ENCODE data around the gene SPIRE1. TPM values are rescaled to one million over a fixed set of nuclear protein-coding genes. Genes with fewer than 3 reads are reported as not detected.

Gene SPIRE1
- total and polyA plus RNA-seq, 9 donors: 7.9 to 30.2 (median 20.4) TPM

DNA sequence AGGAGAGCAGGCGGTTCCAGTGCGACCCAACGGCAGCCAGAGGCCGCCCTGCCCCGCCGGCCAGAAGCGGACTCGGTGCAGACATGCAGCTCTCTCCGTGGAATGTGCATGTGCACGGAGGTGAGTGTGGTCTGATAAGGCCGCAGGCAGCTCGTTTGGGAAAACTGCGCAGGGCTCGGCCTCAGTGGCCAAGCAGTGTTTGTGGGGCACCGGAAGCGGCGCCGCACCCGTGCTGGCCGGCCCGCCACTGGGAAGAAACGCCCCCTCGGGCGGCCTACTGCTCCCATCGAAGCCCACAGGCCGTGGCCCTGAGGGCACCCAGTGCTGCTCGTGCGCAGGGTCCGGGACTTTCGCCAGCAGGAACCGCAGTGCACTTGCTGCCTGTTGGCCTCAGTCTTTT lies 225.0 kb downstream of the SPIRE1 start:
- Histone ChIP-seq H3K27ac (no peak overlapping the region), H3K4me1 (ENCODE audit: insufficient read depth) (no peaks in the 10 kb centered on the region), H3K4me3 (no peak overlapping the region), H3K9me3 (no peaks in the 10 kb centered on the region), H3K27me3 (no peaks in the 10 kb centered on the region), H3K36me3 (no peaks in the 10 kb centered on the region)
- WGBS, 3 donors: 92 to 96% (median 95%) methylated on average over 31 of the region's 31 CpGs
- TF ChIP-seq POLR2A (IDR thresholded peaks at IDR 0.05) (no peak), EP300 (IDR thresholded peaks at IDR 0.05) (no peak)
- TF ChIP-seq, protein P1, sequence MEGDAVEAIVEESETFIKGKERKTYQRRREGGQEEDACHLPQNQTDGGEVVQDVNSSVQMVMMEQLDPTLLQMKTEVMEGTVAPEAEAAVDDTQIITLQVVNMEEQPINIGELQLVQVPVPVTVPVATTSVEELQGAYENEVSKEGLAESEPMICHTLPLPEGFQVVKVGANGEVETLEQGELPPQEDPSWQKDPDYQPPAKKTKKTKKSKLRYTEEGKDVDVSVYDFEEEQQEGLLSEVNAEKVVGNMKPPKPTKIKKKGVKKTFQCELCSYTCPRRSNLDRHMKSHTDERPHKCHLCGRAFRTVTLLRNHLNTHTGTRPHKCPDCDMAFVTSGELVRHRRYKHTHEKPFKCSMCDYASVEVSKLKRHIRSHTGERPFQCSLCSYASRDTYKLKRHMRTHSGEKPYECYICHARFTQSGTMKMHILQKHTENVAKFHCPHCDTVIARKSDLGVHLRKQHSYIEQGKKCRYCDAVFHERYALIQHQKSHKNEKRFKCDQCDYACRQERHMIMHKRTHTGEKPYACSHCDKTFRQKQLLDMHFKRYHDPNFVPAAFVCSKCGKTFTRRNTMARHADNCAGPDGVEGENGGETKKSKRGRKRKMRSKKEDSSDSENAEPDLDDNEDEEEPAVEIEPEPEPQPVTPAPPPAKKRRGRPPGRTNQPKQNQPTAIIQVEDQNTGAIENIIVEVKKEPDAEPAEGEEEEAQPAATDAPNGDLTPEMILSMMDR (IDR thresholded peaks at IDR 0.05): no peak
- no peak for DNase-seq
- intact Hi-C loops (cut with DNase I): no loop called here

DNA sequence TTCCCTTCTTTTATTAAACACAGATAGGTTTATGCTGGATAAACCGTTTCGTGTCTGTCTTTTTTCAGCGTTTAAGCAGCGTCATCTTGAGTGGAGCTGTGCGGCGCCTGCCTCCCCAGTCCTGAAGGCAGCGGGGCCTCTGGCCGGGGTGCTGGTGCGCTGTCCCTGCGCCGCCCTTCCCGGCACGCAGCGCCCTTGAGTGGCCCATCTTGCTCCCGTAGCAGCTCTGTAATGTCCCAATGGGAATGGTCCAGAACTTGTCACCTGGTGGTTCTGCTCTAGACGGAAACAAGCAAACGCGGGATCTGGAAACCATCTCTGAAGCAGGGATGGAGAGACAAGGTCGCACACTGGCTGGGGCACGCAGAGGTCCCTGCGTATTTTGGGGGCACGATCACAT lies 225.7 kb downstream of the SPIRE1 start:
- no peak for TF ChIP-seq EP300 (IDR thresholded peaks at IDR 0.05)
- TF ChIP-seq, protein P1 (IDR thresholded peaks at IDR 0.05): no peak
- no peak for TF ChIP-seq POLR2A (IDR thresholded peaks at IDR 0.05)
- no peaks in the 10 kb centered on the region for H3K36me3 ChIP-seq
- H3K27me3 ChIP-seq: no peaks in the 10 kb centered on the region
- WGBS, 3 donors: 94 to 96% (median 96%) methylated on average over 22 of the region's 22 CpGs
- no peak overlapping the region for H3K27ac ChIP-seq
- no peaks in the 10 kb centered on the region for H3K4me1 ChIP-seq (ENCODE audit: insufficient read depth)
- H3K9me3 ChIP-seq: no peaks in the 10 kb centered on the region
- no peak for DNase-seq
- H3K4me3 ChIP-seq: no peak overlapping the region
- intact Hi-C loops (cut with DNase I): no loop called here

DNA sequence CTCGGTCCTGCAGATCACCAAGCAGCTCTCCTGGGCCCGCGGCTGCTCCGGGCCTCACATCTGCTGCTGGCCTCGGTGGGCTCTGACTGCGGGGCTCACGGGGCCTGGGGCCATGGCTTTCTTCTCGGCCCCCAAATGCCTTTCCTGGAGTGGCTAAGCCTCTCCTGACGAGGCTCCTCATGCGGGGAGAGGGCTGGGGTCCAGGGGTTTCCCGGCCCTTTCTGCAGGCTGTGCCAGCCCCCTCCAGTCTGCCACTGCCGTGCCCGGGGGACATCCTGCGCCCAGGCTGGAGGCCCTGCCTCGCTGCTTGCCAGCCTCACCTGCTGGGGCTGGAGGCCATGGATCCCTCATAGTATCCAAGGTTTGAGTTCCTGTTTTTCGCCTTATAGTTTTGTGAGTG lies 226.3 kb downstream of the SPIRE1 start:
- H3K36me3 ChIP-seq: no peaks in the 10 kb centered on the region

DNA sequence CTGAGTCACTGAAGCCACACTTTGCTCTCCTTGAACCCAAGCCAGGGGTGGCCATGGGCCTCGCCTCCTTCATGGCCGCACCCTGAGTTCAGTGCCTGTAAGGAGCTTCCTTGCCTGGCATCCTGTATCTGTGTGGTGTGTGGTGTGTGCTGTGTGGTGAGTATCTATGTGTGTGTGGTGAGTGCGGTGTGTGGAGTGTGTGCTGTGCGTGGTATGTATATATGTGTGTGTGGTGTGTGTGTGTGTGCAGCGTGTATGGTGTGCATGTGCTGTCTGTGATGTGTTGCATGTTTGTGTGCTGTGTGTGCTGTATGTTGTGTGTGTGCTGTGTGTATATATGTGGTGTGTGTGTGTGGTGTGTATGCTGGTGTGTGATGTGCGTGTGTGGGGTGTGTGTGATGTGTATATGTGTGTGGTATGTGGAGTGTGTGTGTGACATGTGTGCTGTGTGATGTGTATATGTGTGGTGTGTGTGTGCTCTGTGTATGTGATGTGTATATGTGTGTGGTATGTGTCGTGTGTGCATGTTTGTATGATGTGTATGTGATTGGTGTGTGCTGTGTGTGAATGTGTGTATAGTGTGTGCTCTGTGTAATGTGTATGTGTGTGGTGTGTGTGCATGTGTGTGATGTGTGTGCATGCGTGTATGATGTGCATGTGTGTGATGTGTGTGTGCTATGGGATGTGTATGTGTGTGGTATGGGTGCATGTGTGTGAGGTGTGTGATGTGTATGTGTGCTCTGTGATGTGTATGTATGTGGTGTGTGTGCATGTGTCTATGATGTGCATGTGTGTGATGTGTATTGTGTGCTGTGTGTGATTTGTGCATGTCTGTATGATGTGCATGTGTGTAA lies 227.5 kb downstream of the SPIRE1 start:
- Histone ChIP-seq H3K9me3 (no peaks in the 10 kb centered on the region), H3K27me3 (no peaks in the 10 kb centered on the region), H3K36me3 (no peaks in the 10 kb centered on the region), H3K4me3 (no peak overlapping the region), H3K27ac (no peak overlapping the region), H3K4me1 (ENCODE audit: insufficient read depth) (no peaks in the 10 kb centered on the region)
- TF ChIP-seq, protein P1 (IDR thresholded peaks at IDR 0.05): no peak
- no peak for TF ChIP-seq POLR2A (IDR thresholded peaks at IDR 0.05)
- TF ChIP-seq EP300 (IDR thresholded peaks at IDR 0.05): no peak
- 89 to 92% (median 91%) methylated on average over 8 of the region's 8 CpGs for WGBS, 3 donors
- intact Hi-C loops (cut with DNase I): no loop called here
- no peak for DNase-seq

More for the DNA sequence above, 226.3 kb downstream of the SPIRE1 start:
- Histone ChIP-seq H3K27ac (no peak overlapping the region), H3K4me1 (ENCODE audit: insufficient read depth) (no peaks in the 10 kb centered on the region), H3K27me3 (no peaks in the 10 kb centered on the region), H3K9me3 (no peaks in the 10 kb centered on the region), H3K4me3 (no peak overlapping the region)
- WGBS, 3 donors: 94 to 96% (median 96%) methylated on average over 14 to 16 of the region's 16 CpGs
- no peak for DNase-seq
- intact Hi-C loops (cut with DNase I): no loop called here
- TF ChIP-seq, protein P1 (IDR thresholded peaks at IDR 0.05): no peak
- no peak for TF ChIP-seq POLR2A (IDR thresholded peaks at IDR 0.05)
- TF ChIP-seq EP300 (IDR thresholded peaks at IDR 0.05): no peak

Data from ovary (tissue), 9 donors.